GOT3 (cell line): ENCODE measurements around the gene PRKAB1.
"Not testable (repeated sequence)": the region's sequence is repeated elsewhere in the genome, so short reads cannot be mapped to it uniquely, and the experiment has no call there.

Source experiments
- DNase-seq: peaks from one replicate; lab custom pipeline; 2025; ENCODE audit warnings: mixed read lengths; lab: John Stamatoyannopoulos, UW

Gene PRKAB1

DNA sequence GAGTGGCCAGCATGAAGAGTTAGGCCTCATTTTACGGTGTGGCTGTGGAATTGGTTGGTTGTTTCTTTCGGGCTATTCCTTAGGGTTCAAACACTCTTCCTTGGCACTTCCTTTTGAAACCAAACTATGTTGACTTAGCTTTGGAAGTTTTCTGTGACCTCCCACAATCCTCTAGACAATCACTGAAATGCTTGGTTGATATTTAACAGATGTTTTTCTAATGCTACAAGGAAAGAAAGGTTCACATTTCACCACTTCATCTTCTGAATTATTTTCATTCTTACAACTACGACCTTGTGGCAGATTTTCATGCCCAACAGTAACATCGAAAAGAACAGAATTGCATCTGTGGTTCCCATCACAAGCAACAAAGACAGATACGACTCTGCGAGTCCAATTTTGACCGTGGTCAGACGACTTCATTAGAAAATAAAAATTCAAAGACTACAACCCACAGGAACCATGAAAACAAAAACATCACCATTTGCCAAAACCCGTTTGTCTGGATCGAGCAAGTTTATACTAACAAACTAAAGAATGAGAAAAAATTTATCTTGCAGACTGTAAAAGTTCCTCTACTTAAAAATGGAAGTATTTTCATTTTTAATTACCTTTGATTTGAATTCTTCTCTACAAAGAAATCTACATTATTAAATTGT lies 16.9 kb downstream of the PRKAB1 start:
- no peak for DNase-seq

GRCh38 chr12:119685375-119685774 lies 17.4 kb downstream of the PRKAB1 start:
- DNase-seq, result no peak

DNA sequence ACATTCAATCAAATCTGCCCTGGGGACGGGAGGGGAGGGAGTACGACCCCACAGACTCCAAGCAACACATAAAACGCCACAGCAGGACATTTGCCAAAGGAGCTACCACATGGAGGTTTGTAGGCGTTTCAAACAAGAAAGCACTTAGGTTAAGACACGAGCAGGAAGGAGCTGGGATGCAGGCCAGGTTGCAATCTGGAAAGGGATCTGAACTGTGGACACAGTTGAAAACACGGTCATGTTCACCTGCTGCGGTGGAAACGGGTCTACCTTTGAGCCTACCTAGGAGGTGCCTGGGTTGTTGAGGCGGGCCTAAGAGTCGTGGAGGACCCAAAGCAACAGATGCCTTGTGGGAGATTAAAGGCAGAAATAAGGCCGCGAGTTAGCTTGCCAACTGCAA lies 18.4 kb downstream of the PRKAB1 start:
- DNase-seq, result no peak

GRCh38 chr12:119686776-119687175 lies 18.8 kb downstream of the PRKAB1 start:
- no peak for DNase-seq

GRCh38 chr12:119687406-119687805 lies 19.5 kb downstream of the PRKAB1 start:
- no peak for DNase-seq

GRCh38 chr12:119687879-119688278 lies 19.9 kb downstream of the PRKAB1 start:
- no peak for DNase-seq

DNA sequence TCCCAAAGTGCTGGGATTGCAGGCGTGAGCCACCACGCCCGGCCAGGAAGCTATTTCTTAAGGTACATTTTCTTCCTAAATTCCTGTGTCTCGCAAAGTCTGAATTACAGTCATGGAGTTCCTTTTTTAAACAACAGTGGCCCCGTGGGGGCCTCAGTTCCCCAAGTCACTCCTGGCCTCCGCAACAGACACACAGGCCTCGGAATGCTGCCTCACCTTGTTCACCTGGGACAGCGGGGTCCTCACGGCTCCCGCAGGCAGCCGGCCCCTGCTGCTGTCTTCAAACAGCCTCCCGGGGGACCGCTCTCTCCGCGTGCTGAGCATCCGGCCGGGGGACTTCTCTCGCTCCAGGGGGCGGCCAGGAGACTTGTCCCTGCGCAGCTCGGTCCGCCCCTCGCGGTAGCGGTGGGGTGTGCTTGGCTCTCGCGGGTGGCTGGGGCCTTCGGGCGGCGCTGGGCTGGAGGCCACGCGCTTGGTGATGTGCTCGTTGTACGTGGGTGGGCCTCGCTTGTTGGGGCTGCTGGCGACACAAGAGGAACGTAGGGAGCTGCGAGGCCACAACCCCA lies 22.1 kb downstream of the PRKAB1 start:
- DNase-seq, result no peak

DNA sequence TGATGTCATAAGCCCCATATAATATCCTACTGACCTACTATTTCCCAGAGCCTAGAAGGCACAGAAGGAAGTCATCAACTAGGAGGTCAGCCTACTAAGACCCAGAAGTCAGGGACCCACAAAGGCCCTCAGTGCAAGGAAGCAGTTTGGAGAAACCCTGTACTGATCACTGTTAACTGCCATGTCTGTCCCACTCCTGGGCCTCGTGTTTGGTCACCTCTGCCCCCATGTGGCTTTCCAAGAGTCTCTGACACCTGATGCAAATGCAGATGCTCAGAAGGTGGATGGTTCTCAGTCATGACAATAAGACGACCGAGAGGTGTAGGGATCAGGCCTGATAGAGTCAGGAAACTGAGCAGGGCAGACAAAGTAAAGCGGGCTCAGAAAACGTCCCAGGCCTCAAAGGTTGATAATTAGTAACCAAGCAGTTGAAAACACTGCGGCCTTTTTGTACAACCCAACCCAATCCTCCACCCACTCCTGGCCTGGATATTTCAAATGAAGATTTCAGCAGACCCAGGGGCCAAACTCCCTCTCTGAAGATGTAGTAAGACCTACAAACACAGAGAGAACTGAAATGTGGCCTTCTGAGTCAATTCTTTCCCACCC lies 23.4 kb downstream of the PRKAB1 start:
- no peak for DNase-seq

- no peak for DNase-seq
Measured at GRCh38 chr12:119692410-119692809, 24.5 kb downstream of the PRKAB1 start.

GRCh38 chr12:119692997-119693396 lies 25.1 kb downstream of the PRKAB1 start:
- DNase-seq, result no peak

GRCh38 chr12:119693511-119693910 lies 25.6 kb downstream of the PRKAB1 start:
- no peak for DNase-seq

- no peak for DNase-seq
Measured at GRCh38 chr12:119694111-119694510, 26.2 kb downstream of the PRKAB1 start.

DNA sequence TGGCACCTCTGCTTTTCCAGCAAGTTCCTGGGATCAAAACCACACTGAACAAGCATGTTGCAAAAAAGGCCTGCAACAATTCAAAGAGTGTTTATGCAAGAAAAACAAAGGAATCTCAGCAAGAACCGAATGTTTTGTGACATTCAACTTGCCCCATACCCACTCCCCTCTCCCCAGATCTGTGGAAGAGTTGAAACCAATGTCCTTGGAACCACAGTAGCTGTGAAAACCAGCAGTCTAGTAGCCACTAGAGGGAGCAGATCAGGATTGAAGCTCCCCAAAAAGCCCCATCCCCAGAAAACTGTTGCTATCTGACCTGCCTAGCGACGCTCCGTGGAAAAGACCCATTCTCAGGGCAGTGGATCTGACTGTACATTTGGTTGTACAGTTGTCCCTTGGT lies 27.1 kb downstream of the PRKAB1 start:
- DNase-seq, result no peak

DNA sequence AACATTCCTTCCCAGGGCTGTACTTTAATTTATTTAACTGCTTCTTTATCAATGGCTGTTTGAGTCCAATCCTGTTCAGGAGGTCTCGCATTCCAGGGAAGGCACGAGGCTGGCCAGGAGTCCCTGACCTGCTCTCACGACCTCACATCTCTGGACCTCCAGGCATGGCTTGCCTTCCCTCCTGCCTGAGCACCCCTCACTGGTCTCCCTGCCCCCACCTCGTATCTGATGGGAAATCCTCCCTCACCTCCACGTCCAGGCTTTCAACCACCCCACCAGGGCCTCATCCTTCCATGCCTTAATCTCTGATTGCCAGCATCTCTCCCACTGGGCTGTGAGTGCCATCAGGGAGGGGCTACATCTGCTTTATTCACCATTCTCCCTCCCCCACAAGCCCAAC lies 29.0 kb downstream of the PRKAB1 start:
- no peak for DNase-seq

- DNase-seq, result no peak
Measured at GRCh38 chr12:119699199-119699760, 31.3 kb downstream of the PRKAB1 start.

GRCh38 chr12:119700078-119700477 lies 32.1 kb downstream of the PRKAB1 start:
- no peak for DNase-seq

DNA sequence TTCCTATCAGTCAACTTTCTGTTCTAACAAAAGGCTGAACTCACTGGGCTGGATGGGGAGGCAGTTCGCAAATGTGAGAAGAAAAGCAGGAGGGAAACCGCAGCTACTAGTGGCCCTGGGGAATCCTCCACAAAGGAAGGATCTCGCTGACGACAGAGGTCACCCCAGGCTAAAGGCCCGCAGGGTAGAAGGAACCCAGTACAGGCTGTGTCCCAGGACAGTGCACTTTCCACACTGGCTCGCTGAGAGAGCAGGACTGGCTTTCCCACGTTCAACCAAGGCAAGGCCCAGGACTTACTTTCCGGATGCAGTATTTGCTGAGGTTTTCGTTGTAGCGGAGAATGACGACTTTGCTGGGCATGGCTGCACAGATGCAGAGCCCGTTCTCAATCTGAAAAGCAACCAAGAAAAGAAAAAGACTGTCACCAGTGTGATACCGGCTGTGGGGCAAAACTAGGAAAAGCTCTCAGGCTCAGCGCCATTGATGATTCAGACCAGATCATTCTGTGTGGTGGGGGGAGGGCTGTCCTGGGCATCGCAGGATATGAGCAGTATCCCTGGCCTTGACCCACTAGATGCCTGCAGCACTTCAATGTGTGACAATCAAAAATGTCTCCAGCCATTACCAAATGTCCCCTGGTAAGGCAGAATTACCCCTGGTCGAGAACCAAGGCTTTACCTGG lies 36.3 kb downstream of the PRKAB1 start:
- peak; percentile 46 for DNase-seq

GRCh38 chr12:119705182-119705581 lies 37.2 kb downstream of the PRKAB1 start:
- DNase-seq, result no peak

DNA sequence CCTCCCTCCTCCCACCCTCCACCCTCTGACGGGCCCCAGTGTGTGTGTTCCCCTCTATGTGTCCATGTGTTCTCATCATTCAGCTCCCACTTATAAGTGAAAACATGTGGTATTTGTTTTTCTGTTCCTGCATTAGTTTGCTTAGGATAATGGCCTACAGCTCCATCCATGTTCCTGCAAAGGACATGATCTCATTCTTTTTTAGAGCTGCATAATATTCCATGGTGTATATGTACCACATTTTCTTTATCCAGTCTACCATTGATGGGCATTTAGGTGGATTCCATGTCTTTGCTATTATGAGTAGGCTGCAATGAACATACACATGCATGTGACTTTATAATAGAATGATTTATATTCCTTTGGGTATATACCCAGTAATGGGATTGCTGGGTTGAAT lies 38.5 kb downstream of the PRKAB1 start:
- DNase-seq, result not testable (repeated sequence)

- no peak for DNase-seq
Measured at GRCh38 chr12:119710374-119710964, 42.5 kb downstream of the PRKAB1 start.

- no peak for DNase-seq
Measured at GRCh38 chr12:119710965-119711551, 43.1 kb downstream of the PRKAB1 start.

GRCh38 chr12:119711693-119712092 lies 43.8 kb downstream of the PRKAB1 start:
- DNase-seq, result no peak
